ENCODE results near the gene OMP. TPM values are rescaled to one million over a fixed set of nuclear protein-coding genes. Genes with fewer than 3 reads are reported as not detected.

OMP gene, protein sequence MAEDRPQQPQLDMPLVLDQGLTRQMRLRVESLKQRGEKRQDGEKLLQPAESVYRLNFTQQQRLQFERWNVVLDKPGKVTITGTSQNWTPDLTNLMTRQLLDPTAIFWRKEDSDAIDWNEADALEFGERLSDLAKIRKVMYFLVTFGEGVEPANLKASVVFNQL
- not detected for polyA plus RNA-seq (2012; ENCODE audit: low read depth, missing spikeins)

DNA sequence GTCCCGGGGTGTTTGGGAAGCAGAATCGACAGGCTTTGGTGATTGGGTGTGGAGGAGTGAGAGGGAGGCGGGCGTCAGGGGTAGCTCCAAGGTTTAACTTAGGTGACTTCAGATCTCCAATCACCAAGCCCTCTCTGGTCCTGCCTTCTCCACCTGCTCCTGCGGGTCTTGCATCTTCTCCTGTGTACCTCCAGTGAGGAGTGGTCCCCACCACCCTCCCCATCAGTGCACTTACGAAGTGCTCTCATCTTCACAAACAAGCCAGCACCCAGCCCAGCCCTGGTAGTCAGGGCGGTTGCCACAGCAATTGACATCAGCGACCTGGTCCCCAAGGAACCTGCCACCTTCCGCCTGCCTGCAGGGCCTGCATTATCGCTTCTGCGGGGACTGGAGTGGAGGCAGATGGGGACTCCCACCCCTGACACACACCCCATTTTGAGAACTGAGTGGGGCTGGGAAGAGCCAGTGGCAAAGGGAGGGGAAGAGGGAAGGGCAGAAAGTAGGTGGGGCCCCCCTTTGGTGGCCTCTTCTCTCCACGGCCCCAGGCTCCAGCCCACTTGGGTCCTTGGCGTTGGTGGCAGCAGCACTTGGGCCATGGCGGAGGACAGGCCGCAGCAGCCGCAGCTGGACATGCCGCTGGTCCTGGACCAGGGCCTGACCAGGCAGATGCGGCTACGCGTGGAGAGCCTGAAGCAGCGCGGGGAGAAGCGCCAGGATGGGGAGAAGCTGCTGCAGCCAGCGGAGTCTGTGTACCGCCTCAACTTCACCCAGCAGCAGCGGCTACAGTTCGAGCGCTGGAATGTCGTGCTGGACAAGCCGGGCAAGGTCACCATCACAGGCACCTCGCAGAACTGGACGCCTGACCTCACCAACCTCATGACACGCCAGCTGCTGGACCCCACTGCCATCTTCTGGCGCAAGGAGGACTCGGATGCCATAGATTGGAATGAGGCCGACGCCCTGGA, at the start of gene OMP:
TSS of gene OMP (plus strand) at position 595 of the 965 bp plus-strand sequence. CDS start at position 595, 0 bp downstream.
- TF ChIP-seq POU2F2 (IDR thresholded peaks at IDR 0.05; ENCODE audit: low read depth, low read length) (no peak), POLR2AphosphoS5 (IDR thresholded peaks at IDR 0.05; ENCODE audit: low read depth, low read length) (no peak), SPI1 (IDR thresholded peaks at IDR 0.05; ENCODE audit: low read depth, low read length) (no peak)
- DNase-seq (ENCODE audit: insufficient read length, low spot score) (no peak), FAIRE-seq (no peak)

DNA sequence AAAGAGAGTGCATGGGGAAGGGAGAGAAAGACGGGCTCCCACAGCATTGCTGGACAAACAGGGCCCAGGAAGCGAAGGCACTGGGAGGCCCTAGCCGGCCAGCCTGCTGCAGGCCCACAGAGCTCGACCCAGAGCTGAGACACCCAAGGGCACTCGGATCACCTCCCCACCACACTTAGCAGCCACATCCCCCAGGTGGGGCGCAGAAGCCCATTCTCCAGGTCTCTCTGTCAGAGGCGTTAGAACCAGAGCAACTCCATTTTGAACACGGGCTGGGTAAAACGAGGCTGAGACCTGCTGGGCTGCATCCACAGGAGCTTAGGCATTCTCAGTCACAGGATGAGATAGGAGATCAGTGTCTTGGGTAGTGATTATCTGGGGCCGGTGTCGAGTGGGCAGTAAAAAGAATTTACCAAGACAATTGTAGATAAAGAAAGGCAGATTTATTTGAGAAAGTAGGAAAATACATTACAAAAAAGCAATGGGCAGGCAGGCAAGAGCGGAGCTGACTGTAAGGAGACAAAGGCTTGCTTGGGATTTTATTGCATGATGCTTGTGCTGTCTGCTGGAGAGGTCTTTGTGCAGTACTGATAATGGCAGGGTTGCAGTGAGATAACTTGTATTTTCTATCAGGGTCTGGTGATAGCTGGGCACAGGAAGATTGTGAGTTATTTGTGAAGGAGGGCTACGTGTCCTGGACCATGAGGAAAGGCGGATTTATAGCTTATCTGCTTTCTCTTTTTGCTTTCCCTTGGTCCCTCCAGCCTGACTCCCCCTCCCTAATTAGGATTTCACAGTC, 49.2 kb upstream of the OMP start:
- FAIRE-seq = no peak
- no peak for TF ChIP-seq SPI1 (IDR thresholded peaks at IDR 0.05; ENCODE audit: low read depth, low read length)
- TF ChIP-seq POLR2A (IDR thresholded peaks at IDR 0.05; ENCODE audit: low read depth, low read length) = no peak
- DNase-seq (ENCODE audit: insufficient read length, low spot score) = no peak

DNA sequence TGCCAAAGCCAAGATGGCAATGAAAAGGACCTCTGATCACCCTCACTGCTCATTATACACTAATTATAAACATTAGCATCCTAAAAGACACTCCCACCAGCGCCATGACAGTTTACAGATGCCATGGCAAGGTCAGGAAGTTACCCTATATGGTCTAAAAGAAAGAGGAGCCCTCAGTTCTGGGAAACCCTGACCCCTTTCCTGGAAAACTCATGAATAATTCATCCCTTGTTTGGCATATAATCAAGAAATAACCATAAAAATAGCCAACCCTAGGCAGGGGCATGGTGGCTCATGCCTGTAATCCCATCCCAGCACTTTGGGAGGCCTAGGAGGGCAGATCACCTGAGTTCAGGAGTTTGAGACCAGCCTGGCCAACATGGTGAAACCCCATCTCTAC, 48.6 kb upstream of the OMP start:
- TF ChIP-seq POLR2AphosphoS5 (IDR thresholded peaks at IDR 0.05; ENCODE audit: low read depth, low read length) (no peak), POLR2A (IDR thresholded peaks at IDR 0.05; ENCODE audit: low read depth, low read length) (no peak), PAX5 (IDR thresholded peaks at IDR 0.05; ENCODE audit: insufficient read depth, low read length, severe bottlenecking) (no peak), TAF1 (IDR thresholded peaks at IDR 0.05; ENCODE audit: low read depth, low read length) (no peak), POU2F2 (IDR thresholded peaks at IDR 0.05; ENCODE audit: low read depth, low read length) (no peak), SPI1 (IDR thresholded peaks at IDR 0.05; ENCODE audit: low read depth, low read length) (no peak)
- DNase-seq (ENCODE audit: insufficient read length, low spot score) = no peak
- no peak for FAIRE-seq

DNA sequence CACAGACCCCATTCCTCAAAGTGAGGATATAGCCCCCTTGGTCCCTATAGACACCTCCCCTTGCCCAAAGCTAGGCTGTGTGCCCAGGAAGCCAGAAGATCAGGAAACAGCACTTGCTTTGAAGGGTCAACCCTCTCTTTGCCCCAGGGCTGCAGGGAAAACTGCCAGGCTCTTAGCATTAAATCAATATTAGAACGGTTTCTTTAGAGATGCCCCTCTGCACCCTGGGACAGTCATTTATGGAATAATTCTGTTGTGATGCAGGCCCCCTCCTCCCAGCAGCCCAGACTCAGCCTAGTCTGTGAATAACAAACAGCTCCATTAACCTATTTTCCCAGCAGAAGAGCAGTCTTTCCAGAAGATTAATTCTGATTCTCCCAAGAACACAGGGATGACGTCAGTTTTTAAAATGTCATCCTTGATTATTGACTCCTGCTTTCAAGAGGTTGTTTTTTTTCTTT, 47.5 kb upstream of the OMP start:
- TF ChIP-seq SPI1 (IDR thresholded peaks at IDR 0.05; ENCODE audit: low read depth, low read length) (no peak), POLR2AphosphoS5 (IDR thresholded peaks at IDR 0.05; ENCODE audit: low read depth, low read length) (no peak), TAF1 (IDR thresholded peaks at IDR 0.05; ENCODE audit: low read depth, low read length) (no peak), POLR2A (IDR thresholded peaks at IDR 0.05; ENCODE audit: low read depth, low read length) (no peak), POU2F2 (IDR thresholded peaks at IDR 0.05; ENCODE audit: low read depth, low read length) (no peak), PAX5 (IDR thresholded peaks at IDR 0.05; ENCODE audit: insufficient read depth, low read length, severe bottlenecking) (no peak)
- FAIRE-seq = no peak
- DNase-seq (ENCODE audit: insufficient read length, low spot score) = no peak

DNA sequence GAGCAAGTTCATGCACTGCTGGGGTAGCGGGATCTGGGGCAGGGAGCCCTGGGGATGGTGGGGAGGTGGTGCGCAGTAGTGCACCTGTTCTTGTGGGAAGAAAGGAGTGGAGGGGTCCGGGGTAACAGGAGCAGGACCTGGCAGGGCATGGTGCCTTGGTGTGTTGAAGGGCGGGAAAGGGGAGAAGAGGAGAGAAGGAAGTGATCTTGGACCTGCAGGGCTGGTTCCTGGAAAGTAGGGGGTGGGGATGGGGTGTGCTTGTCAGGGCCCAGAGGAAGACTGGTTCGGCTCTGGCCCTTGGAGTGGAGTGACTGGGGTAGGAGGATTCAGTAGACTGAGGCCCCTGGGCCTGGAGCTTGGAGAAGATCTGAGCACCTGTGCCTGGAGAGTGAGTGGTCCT, 46.7 kb upstream of the OMP start:
- FAIRE-seq (no peak), DNase-seq (ENCODE audit: insufficient read length, low spot score) (no peak)
- TF ChIP-seq TAF1 (IDR thresholded peaks at IDR 0.05; ENCODE audit: low read depth, low read length) (no peak), POLR2AphosphoS5 (IDR thresholded peaks at IDR 0.05; ENCODE audit: low read depth, low read length) (no peak), SPI1 (IDR thresholded peaks at IDR 0.05; ENCODE audit: low read depth, low read length) (no peak), PAX5 (IDR thresholded peaks at IDR 0.05; ENCODE audit: insufficient read depth, low read length, severe bottlenecking) (no peak), POLR2A (IDR thresholded peaks at IDR 0.05; ENCODE audit: low read depth, low read length) (no peak), POU2F2 (IDR thresholded peaks at IDR 0.05; ENCODE audit: low read depth, low read length) (no peak)

DNA sequence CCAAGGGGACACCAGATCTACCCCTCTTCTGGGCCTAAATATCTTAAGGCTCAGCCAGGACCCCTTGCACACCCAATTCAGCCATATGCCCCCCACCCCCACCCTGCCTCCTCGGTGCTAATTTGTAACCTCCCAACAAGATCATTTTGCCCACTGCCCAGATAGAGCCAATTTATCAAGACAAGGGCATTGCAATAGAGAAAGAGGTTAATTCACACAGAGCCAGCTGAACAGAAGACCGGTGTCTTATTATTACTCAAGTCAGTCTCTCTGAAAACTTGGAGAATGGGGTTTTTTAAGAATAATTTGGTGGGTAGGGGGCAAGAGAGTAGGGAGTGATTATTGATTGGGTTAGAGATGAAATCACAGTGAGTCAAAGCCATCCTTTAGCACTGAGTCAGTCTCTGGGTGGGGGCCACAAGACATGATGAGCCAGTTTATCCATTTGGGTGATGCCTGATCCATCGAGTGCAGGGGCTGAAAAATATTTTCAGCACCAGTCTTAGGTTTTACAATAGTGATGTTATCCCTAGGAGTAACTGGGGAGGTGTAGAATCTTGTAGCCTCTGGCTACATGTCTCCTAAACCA, 45.7 kb upstream of the OMP start:
- DNase-seq (ENCODE audit: insufficient read length, low spot score) (no peak), FAIRE-seq (no peak)
- TF ChIP-seq TAF1 (IDR thresholded peaks at IDR 0.05; ENCODE audit: low read depth, low read length) (no peak), PAX5 (IDR thresholded peaks at IDR 0.05; ENCODE audit: insufficient read depth, low read length, severe bottlenecking) (no peak), SPI1 (IDR thresholded peaks at IDR 0.05; ENCODE audit: low read depth, low read length) (no peak), POU2F2 (IDR thresholded peaks at IDR 0.05; ENCODE audit: low read depth, low read length) (no peak), POLR2AphosphoS5 (IDR thresholded peaks at IDR 0.05; ENCODE audit: low read depth, low read length) (no peak), POLR2A (IDR thresholded peaks at IDR 0.05; ENCODE audit: low read depth, low read length) (no peak)

DNA sequence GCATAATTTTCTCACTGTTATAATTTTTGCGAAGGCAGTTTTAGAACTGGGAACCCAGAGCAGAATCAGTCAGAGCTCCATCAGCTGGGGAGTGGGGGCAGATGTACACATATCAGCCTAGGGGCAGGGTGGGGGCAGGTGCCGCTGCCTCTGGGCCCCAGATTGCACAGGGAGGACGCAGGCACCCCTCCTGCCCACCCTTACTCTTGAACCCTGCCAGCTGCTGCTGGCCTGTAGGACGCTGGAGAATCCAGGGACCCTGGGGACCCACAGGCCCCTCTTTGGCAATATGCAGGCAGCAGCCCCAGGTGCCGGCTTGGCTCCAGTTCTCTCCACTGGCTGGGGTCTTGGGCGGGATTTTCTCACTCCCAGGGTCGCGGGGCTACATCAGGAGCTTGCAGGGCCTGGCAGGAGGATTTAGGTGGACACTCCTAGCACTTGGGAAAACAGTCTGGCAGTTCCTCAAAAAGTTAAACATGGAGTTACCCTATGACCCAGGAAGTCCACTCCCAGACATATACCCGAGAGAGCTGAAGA, 44.6 kb upstream of the OMP start:
- FAIRE-seq = no peak
- DNase-seq (ENCODE audit: insufficient read length, low spot score) = no peak
- TF ChIP-seq TAF1 (IDR thresholded peaks at IDR 0.05; ENCODE audit: low read depth, low read length) = no peak
- TF ChIP-seq PAX5 (IDR thresholded peaks at IDR 0.05; ENCODE audit: insufficient read depth, low read length, severe bottlenecking) = no peak
- no peak for TF ChIP-seq SPI1 (IDR thresholded peaks at IDR 0.05; ENCODE audit: low read depth, low read length)
- TF ChIP-seq POLR2AphosphoS5 (IDR thresholded peaks at IDR 0.05; ENCODE audit: low read depth, low read length) = no peak
- TF ChIP-seq POLR2A (IDR thresholded peaks at IDR 0.05; ENCODE audit: low read depth, low read length) = no peak
- TF ChIP-seq POU2F2 (IDR thresholded peaks at IDR 0.05; ENCODE audit: low read depth, low read length) = no peak

DNA sequence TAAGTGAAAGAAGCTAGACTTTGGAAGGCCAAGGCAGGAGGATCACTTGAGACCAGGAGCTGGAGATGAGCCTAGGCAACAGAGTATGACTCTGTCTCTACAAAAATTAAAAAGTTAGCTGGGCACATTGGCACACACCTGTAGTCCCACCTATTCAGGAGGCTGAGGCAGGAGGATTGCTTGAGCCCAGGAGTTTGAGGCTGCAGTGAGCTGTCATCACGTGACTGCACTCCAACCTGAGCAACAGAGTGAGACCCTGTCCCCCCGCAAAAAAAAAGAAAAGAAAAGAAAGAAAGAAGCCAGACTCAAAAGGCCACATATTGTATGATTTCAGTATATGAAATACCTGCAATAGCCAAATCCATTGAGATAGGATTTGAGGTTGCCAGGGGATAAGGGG, 43.7 kb upstream of the OMP start:
- no peak for TF ChIP-seq POLR2A (IDR thresholded peaks at IDR 0.05; ENCODE audit: low read depth, low read length)
- TF ChIP-seq POU2F2 (IDR thresholded peaks at IDR 0.05; ENCODE audit: low read depth, low read length) = no peak
- TF ChIP-seq TAF1 (IDR thresholded peaks at IDR 0.05; ENCODE audit: low read depth, low read length) = no peak
- no peak for TF ChIP-seq PAX5 (IDR thresholded peaks at IDR 0.05; ENCODE audit: insufficient read depth, low read length, severe bottlenecking)
- no peak for TF ChIP-seq SPI1 (IDR thresholded peaks at IDR 0.05; ENCODE audit: low read depth, low read length)
- TF ChIP-seq POLR2AphosphoS5 (IDR thresholded peaks at IDR 0.05; ENCODE audit: low read depth, low read length) = no peak
- no peak for FAIRE-seq
- no peak for DNase-seq (ENCODE audit: insufficient read length, low spot score)

All from GM12891 (cell line).